GM12878 (cell line): ENCODE measurements around the gene SYNGR3. TPM values are rescaled to one million over a fixed set of nuclear protein-coding genes. Genes with fewer than 3 reads are reported as not detected.

Experiments
- ATF3 ChIP-seq: IDR thresholded peaks from 2 replicates; pipeline ENCODE4 v1.6.1; 2011; ENCODE audit warnings: low read depth, mild to moderate bottlenecking, low read length, moderate library complexity, borderline replicate concordance; ENCODE audit errors: extremely low read depth
- CBFB ChIP-seq: IDR thresholded peaks from 2 replicates; pipeline ENCODE4 v1.6.1; 2016; ENCODE audit warnings: antibody characterized with exemption, low read depth
- CUX1 ChIP-seq: IDR thresholded peaks from 2 replicates; pipeline ENCODE4 v1.6.1; 2012; ENCODE audit warnings: improper control_type of control experiment, low read depth, low read length; ENCODE audit not compliant: insufficient replicate concordance
- GATAD2B ChIP-seq: fragments of 450-650 bp; conservative IDR thresholded peaks from 2 replicates; pipeline ENCODE4 v1.6.1; 2017; ENCODE audit warnings: low read depth, mild to moderate bottlenecking, moderate library complexity
- NFYB ChIP-seq: IDR thresholded peaks from 2 replicates; pipeline ENCODE4 v1.6.1; 2011; ENCODE audit warnings: low read depth, mild to moderate bottlenecking, low read length, improper control_type of control experiment, moderate library complexity; ENCODE audit not compliant: insufficient read depth
- NRF1 ChIP-seq: conservative IDR thresholded peaks from 2 replicates; pipeline ENCODE4 v1.6.1; 2011; ENCODE audit warnings: mild to moderate bottlenecking, low read depth, low read length, improper control_type of control experiment
- RAD51 ChIP-seq: fragments of 450-650 bp; IDR thresholded peaks from 2 replicates; pipeline ENCODE4 v1.6.1; 2016; ENCODE audit warnings: moderate library complexity, mild to moderate bottlenecking, inconsistent platforms
- RB1 ChIP-seq: fragments of 450-650 bp; formaldehyde crosslinking; IDR thresholded peaks from 2 replicates; pipeline ENCODE4 v1.6.1; 2017; ENCODE audit warnings: mild to moderate bottlenecking, borderline replicate concordance
- SREBF2 ChIP-seq: IDR thresholded peaks from 2 replicates; pipeline ENCODE4 v1.6.1; 2012; ENCODE audit warnings: mild to moderate bottlenecking, low read length
- WRNIP1 ChIP-seq: IDR thresholded peaks from 2 replicates; pipeline ENCODE4 v1.6.1; 2011; ENCODE audit warnings: low read depth, low read length, improper control_type of control experiment, borderline replicate concordance
- ZBTB40 ChIP-seq: fragments of 450-650 bp; IDR thresholded peaks from 2 replicates; pipeline ENCODE4 v1.6.1; 2016; ENCODE audit warnings: mild to moderate bottlenecking, moderate library complexity, borderline replicate concordance
- ZNF24 ChIP-seq: fragments of 450-650 bp; IDR thresholded peaks from 2 replicates; pipeline ENCODE4 v1.6.1; 2017; ENCODE audit warnings: antibody characterized with exemption, mild to moderate bottlenecking
- polyA plus RNA-seq, 11 experiments: library from polyadenylated mRNA; depleted of rRNA in 4 of 11; unstranded in 6 of 11; stranded (reverse) in 5 of 11; fragments of >200 nt; fragmentation: Nextera tagmentation in 4 of 11; fragmentation: Illumina TruSeq in 1 of 11; extraction: Ambion mirVana in 4 of 11; extraction: Trizol in 1 of 11; gene quantifications; 1 replicate in 1 of 11; 2 replicates in 10 of 11; pipeline versions ENCODE4 v1.2.1 to v1.2.3, GENCODE V29; 2011 to 2016; ENCODE audit warnings: inconsistent platforms in 2 of 11, missing spikeins in 2 of 11, low read depth in 1 of 11
- total RNA-seq, 4 experiments: library from RNA; depleted of rRNA in 3 of 4; stranded (reverse); fragments of >200 nt in 3 of 4; fragmentation: Illumina TruSeq in 1 of 4; extraction: Trizol in 1 of 4; gene quantifications; 2 replicates each; pipeline versions ENCODE4 v1.2.1 to v1.2.3, GENCODE V29; 2013 to 2021
- TF ChIP-seq, protein P1 (sequence below): fragments of 450-650 bp; IDR thresholded peaks from 2 replicates; pipeline ENCODE4 v1.6.1; 2014; ENCODE audit warnings: mild to moderate bottlenecking
- TF ChIP-seq, protein P2 (sequence below): fragments of 450-650 bp; IDR thresholded peaks from 2 replicates; pipeline ENCODE4 v1.6.1; 2017; ENCODE audit warnings: mild to moderate bottlenecking, low read depth, inconsistent platforms; ENCODE audit not compliant: poor library complexity, severe bottlenecking
- TF ChIP-seq, protein P3 (sequence below): IDR thresholded peaks from 2 replicates; pipeline ENCODE4 v1.6.1; 2011; ENCODE audit warnings: low read depth, low read length, improper control_type of control experiment, borderline replicate concordance

SYNGR3 gene
- total and polyA plus RNA-seq, 10 of the 15 experiments (the other 5 are each of a cell fraction or from before 2014, with no cell fraction given) = 1.2 to 18.1 (median 6.6) TPM

GRCh38 chr16:1991135-1991551, 1.4 kb downstream of the SYNGR3 start (continued):
- no peak for TF ChIP-seq CUX1
- no peak for TF ChIP-seq ZBTB40
- TF ChIP-seq ZNF24 = no peak
- no peak for TF ChIP-seq NFYB
- no peak for TF ChIP-seq SREBF2
- TF ChIP-seq GATAD2B = no peak
- TF ChIP-seq, protein P1, sequence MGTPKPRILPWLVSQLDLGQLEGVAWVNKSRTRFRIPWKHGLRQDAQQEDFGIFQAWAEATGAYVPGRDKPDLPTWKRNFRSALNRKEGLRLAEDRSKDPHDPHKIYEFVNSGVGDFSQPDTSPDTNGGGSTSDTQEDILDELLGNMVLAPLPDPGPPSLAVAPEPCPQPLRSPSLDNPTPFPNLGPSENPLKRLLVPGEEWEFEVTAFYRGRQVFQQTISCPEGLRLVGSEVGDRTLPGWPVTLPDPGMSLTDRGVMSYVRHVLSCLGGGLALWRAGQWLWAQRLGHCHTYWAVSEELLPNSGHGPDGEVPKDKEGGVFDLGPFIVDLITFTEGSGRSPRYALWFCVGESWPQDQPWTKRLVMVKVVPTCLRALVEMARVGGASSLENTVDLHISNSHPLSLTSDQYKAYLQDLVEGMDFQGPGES = no peak
- no peak for TF ChIP-seq CBFB
- no peak for TF ChIP-seq ATF3
- TF ChIP-seq, protein P2, sequence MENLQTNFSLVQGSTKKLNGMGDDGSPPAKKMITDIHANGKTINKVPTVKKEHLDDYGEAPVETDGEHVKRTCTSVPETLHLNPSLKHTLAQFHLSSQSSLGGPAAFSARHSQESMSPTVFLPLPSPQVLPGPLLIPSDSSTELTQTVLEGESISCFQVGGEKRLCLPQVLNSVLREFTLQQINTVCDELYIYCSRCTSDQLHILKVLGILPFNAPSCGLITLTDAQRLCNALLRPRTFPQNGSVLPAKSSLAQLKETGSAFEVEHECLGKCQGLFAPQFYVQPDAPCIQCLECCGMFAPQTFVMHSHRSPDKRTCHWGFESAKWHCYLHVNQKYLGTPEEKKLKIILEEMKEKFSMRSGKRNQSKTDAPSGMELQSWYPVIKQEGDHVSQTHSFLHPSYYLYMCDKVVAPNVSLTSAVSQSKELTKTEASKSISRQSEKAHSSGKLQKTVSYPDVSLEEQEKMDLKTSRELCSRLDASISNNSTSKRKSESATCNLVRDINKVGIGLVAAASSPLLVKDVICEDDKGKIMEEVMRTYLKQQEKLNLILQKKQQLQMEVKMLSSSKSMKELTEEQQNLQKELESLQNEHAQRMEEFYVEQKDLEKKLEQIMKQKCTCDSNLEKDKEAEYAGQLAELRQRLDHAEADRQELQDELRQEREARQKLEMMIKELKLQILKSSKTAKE = no peak
- peak; percentile 97 for TF ChIP-seq RAD51
- TF ChIP-seq WRNIP1 = no peak
- TF ChIP-seq NRF1 = no peak
- TF ChIP-seq, protein P3, sequence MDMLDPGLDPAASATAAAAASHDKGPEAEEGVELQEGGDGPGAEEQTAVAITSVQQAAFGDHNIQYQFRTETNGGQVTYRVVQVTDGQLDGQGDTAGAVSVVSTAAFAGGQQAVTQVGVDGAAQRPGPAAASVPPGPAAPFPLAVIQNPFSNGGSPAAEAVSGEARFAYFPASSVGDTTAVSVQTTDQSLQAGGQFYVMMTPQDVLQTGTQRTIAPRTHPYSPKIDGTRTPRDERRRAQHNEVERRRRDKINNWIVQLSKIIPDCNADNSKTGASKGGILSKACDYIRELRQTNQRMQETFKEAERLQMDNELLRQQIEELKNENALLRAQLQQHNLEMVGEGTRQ = peak; percentile 90
- no peak for TF ChIP-seq RB1
